WTC11 (cell line): Measurements from ENCODE around the gene ITGAL. TPM values are rescaled to one million over a fixed set of nuclear protein-coding genes. Genes with fewer than 3 reads are reported as not detected.

Experiments used
- ARID4B ChIP-seq: sonication (generic); formaldehyde crosslinking; IDR thresholded peaks from 2 replicates; pipeline ENCODE4 v1.8.0; 2023; ENCODE audit warnings: missing genetic modification reagents, mild to moderate bottlenecking, borderline replicate concordance
- ATF6 ChIP-seq: sonication (generic); formaldehyde crosslinking; IDR thresholded peaks from 2 replicates; pipeline ENCODE4 v1.8.1; 2023; ENCODE audit warnings: mild to moderate bottlenecking, missing genetic modification reagents
- EMX1 ChIP-seq: fragments of 250-450 bp; sonication (Bioruptor Pico); IDR thresholded peaks from 2 replicates; pipeline ENCODE4 v1.8.0; 2021; ENCODE audit warnings: mild to moderate bottlenecking
- ERG ChIP-seq: fragments of 250-450 bp; sonication (Bioruptor Pico); IDR thresholded peaks from 2 replicates; pipeline ENCODE4 v1.8.0; 2021; ENCODE audit warnings: mild to moderate bottlenecking
- FOXK1 ChIP-seq: sonication (generic); formaldehyde crosslinking; IDR thresholded peaks from 2 replicates; pipeline ENCODE4 v1.8.0; 2022; ENCODE audit warnings: mild to moderate bottlenecking, moderate library complexity, missing genetic modification reagents
- FOXP1 ChIP-seq: sonication (generic); formaldehyde crosslinking; IDR thresholded peaks from 2 replicates; pipeline ENCODE4 v1.8.0; 2022; ENCODE audit warnings: missing genetic modification reagents, mild to moderate bottlenecking, moderate library complexity, borderline replicate concordance
- GABPB1 ChIP-seq: sonication (generic); formaldehyde crosslinking; IDR thresholded peaks from 2 replicates; pipeline ENCODE4 v1.8.1; 2023; ENCODE audit warnings: mild to moderate bottlenecking, missing genetic modification reagents
- GRHL2 ChIP-seq: fragments of 250-450 bp; sonication (Bioruptor Pico); IDR thresholded peaks from 2 replicates; pipeline ENCODE4 v1.8.0; 2022; ENCODE audit warnings: mild to moderate bottlenecking, moderate library complexity; ENCODE audit not compliant: insufficient replicate concordance, severe bottlenecking
- JAZF1 ChIP-seq: fragments of 250-450 bp; sonication (Bioruptor Pico); IDR thresholded peaks from 2 replicates; pipeline ENCODE4 v1.9.0; 2021; ENCODE audit warnings: moderate library complexity, mild to moderate bottlenecking, inconsistent platforms
- KAT7 ChIP-seq: sonication (generic); formaldehyde crosslinking; IDR thresholded peaks from 2 replicates; pipeline ENCODE4 v1.8.1; 2023; ENCODE audit warnings: missing genetic modification reagents, mild to moderate bottlenecking, borderline replicate concordance
- MXD4 ChIP-seq: fragments of 250-450 bp; sonication (Bioruptor Pico); IDR thresholded peaks from 2 replicates; pipeline ENCODE4 v1.8.0; 2021; ENCODE audit warnings: mild to moderate bottlenecking, moderate library complexity, borderline replicate concordance
- MYBL2 ChIP-seq: sonication (generic); formaldehyde crosslinking; IDR thresholded peaks from 2 replicates; pipeline ENCODE4 v1.8.1; 2023; ENCODE audit warnings: mild to moderate bottlenecking, moderate library complexity, missing genetic modification reagents
- NFATC4 ChIP-seq: fragments of 250-450 bp; sonication (Bioruptor Pico); IDR thresholded peaks from 2 replicates; pipeline ENCODE4 v1.9.0; 2021; ENCODE audit warnings: mild to moderate bottlenecking
- NFYB ChIP-seq: sonication (generic); formaldehyde crosslinking; conservative IDR thresholded peaks from 2 replicates; pipeline ENCODE4 v1.8.0; 2022; ENCODE audit warnings: low read depth, missing genetic modification reagents
- PRRX2 ChIP-seq: fragments of 250-450 bp; sonication (Bioruptor Pico); IDR thresholded peaks from 2 replicates; pipeline ENCODE4 v1.8.0; 2021; ENCODE audit warnings: mild to moderate bottlenecking
- SOX15 ChIP-seq: fragments of 250-450 bp; sonication (Bioruptor Pico); IDR thresholded peaks from 2 replicates; pipeline ENCODE4 v1.9.0; 2021; ENCODE audit warnings: mild to moderate bottlenecking
- STAT6 ChIP-seq: sonication (generic); formaldehyde crosslinking; conservative IDR thresholded peaks from 2 replicates; pipeline ENCODE4 v1.8.1; 2023; ENCODE audit warnings: mild to moderate bottlenecking, low read depth, missing genetic modification reagents, moderate library complexity
- TEAD4 ChIP-seq: sonication (generic); formaldehyde crosslinking; IDR thresholded peaks from 2 replicates; pipeline ENCODE4 v1.8.0; 2022; ENCODE audit warnings: mild to moderate bottlenecking, missing genetic modification reagents
- ZBTB21 ChIP-seq: sonication (generic); formaldehyde crosslinking; IDR thresholded peaks from 2 replicates; pipeline ENCODE4 v1.8.1; 2023; ENCODE audit warnings: mild to moderate bottlenecking, missing genetic modification reagents, borderline replicate concordance
- ZNF232 ChIP-seq: sonication (generic); formaldehyde crosslinking; IDR thresholded peaks from 2 replicates; pipeline ENCODE4 v1.8.0; 2022; ENCODE audit warnings: mild to moderate bottlenecking, missing genetic modification reagents
- ZNF396 ChIP-seq: fragments of 250-450 bp; sonication (Bioruptor Pico); IDR thresholded peaks from 2 replicates; pipeline ENCODE4 v1.8.0; 2021; ENCODE audit warnings: mild to moderate bottlenecking, moderate library complexity, borderline replicate concordance
- ZNF512 ChIP-seq: sonication (generic); formaldehyde crosslinking; IDR thresholded peaks from 2 replicates; pipeline ENCODE4 v1.8.1; 2022; ENCODE audit warnings: missing genetic modification reagents, borderline replicate concordance
- total RNA-seq: library from RNA; stranded (reverse); gene quantifications from 3 replicates; pipeline ENCODE4 v1.2.3, GENCODE V29; 2021
- TF ChIP-seq, protein P1 (sequence below): fragments of 250-450 bp; sonication (Bioruptor Pico); conservative IDR thresholded peaks from 2 replicates; pipeline ENCODE4 v1.9.0; 2021; ENCODE audit warnings: mild to moderate bottlenecking
- TF ChIP-seq, protein P2 (sequence below): fragments of 200-600 bp; IDR thresholded peaks from 2 replicates; pipeline ENCODE4 v1.8.0; 2022; ENCODE audit warnings: antibody characterized with exemption

Gene ITGAL
- total RNA-seq, 1 experiment from 2014 or later, result 1.0 TPM

DNA sequence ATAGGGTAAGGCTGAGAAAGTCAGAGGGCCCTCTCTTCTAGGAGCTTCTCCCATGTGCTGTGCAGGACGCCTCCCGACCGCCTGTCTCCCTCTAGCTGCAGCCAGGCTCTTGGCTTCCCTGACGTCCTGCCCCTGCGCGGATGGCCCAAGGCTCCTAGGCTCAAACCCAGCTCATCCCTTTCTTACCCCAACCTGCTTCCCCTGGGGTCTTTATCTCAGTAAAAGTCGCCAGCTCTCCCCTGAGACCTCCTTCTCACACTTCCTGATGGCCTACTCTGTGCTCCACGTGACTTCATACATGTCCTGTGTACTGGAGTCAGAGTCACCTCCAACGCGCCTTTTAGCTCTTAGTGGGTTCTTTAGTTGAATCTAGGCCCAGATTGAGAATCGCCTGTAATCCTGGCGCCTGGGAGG lies 63.2 kb downstream of the ITGAL start (continued):
- no peak for TF ChIP-seq ZNF396 (CRISPR knock-in tag)
- TF ChIP-seq, protein P1, sequence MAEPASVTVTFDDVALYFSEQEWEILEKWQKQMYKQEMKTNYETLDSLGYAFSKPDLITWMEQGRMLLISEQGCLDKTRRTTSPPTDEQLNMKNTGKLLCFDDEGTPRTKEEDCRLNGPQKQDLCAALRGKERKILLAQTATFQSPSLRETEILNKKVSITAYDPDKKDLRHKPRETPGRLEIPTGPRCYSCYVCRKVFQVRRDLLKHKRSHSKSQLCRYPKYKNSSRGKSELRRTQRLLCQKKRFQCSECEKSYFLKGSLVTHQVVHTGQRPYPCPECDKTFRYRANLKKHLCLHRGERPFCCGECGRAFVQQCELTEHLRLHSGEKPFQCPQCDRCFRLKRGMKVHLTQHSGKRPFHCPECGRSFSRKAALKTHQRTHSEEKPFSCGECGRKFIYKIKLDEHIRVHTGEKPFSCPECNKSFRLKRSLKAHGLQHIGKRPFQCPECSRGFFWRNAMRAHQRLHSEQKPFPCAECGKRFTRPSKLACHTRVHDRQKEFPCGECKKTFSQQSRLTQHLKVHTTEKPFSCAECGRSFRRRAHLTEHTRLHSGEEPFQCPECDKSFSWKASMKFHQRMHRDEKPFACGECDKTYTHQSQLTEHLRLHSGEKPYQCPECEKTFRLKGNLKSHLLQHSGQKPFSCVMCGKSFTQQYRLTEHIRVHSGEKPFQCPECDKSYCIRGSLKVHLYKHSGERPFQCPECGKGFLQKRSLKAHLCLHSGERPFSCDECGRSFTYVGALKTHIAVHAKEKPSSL (CRISPR knock-in tag), result no peak
- no peak for TF ChIP-seq GRHL2
- no peak for TF ChIP-seq SOX15 (CRISPR knock-in tag)
- peak; percentile 82; the same call in 1 of the 2 replicates for TF ChIP-seq ZNF232 (CRISPR knock-in tag)
- TF ChIP-seq, protein P2, sequence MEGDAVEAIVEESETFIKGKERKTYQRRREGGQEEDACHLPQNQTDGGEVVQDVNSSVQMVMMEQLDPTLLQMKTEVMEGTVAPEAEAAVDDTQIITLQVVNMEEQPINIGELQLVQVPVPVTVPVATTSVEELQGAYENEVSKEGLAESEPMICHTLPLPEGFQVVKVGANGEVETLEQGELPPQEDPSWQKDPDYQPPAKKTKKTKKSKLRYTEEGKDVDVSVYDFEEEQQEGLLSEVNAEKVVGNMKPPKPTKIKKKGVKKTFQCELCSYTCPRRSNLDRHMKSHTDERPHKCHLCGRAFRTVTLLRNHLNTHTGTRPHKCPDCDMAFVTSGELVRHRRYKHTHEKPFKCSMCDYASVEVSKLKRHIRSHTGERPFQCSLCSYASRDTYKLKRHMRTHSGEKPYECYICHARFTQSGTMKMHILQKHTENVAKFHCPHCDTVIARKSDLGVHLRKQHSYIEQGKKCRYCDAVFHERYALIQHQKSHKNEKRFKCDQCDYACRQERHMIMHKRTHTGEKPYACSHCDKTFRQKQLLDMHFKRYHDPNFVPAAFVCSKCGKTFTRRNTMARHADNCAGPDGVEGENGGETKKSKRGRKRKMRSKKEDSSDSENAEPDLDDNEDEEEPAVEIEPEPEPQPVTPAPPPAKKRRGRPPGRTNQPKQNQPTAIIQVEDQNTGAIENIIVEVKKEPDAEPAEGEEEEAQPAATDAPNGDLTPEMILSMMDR, result no peak
- no peak for TF ChIP-seq ARID4B
- TF ChIP-seq STAT6 (CRISPR knock-in tag), result no peak
- no peak for TF ChIP-seq ZNF512 (CRISPR knock-in tag)
- TF ChIP-seq NFYB (CRISPR knock-in tag), result no peak
- peak; percentile 79 for TF ChIP-seq GABPB1
- TF ChIP-seq PRRX2 (CRISPR knock-in tag), result no peak
- no peak; the same call in 1 of the 2 replicates for TF ChIP-seq TEAD4 (CRISPR knock-in tag)
- no peak for TF ChIP-seq MXD4 (CRISPR knock-in tag)
- peak; percentile 33; the same call in 1 of the 2 replicates for TF ChIP-seq FOXK1 (CRISPR knock-in tag)
- TF ChIP-seq MYBL2 (CRISPR knock-in tag), result no peak
- no peak for TF ChIP-seq ZBTB21
- TF ChIP-seq NFATC4, result no peak
- no peak for TF ChIP-seq JAZF1 (CRISPR knock-in tag)
- no peak for TF ChIP-seq EMX1 (CRISPR knock-in tag)
- TF ChIP-seq KAT7, result no peak
- TF ChIP-seq ATF6 (CRISPR knock-in tag), result no peak
- TF ChIP-seq FOXP1 (CRISPR knock-in tag), result no peak
- TF ChIP-seq ERG, result no peak
